Neural cell (in vitro differentiated cells): ENCODE results near the gene PRSS27. TPM values are rescaled to one million over a fixed set of nuclear protein-coding genes. Genes with fewer than 3 reads are reported as not detected.

Source experiments
- H2AFZ ChIP-seq: fragments of 200-600, 300-800 bp; sonication (generic), shearing (Covaris generic); 2 replicates; pipeline ENCODE4 v1.6.0; 2014; ENCODE audit warnings: low read depth, mild to moderate bottlenecking, antibody characterized with exemption, low read length, moderate library complexity
- H3F3A ChIP-seq: fragments of 200-600 bp; shearing (Covaris generic); 2 replicates; pipeline ENCODE4 v1.6.1; 2016; ENCODE audit warnings: mild to moderate bottlenecking, moderate library complexity, mixed read lengths, antibody characterized with exemption, low read length; ENCODE audit not compliant: insufficient read depth, poor library complexity, severe bottlenecking
- H3K27ac ChIP-seq: fragments of 200-600, 300-800 bp; sonication (generic), shearing (Covaris generic); 2 replicates; pipeline ENCODE4 v1.5.1; 2014; ENCODE audit warnings: mild to moderate bottlenecking, low read length, moderate library complexity
- H3K27me3 ChIP-seq: fragments of 300-800, 200-600 bp; sonication (generic), shearing (Covaris generic); 2 replicates; pipeline ENCODE4 v1.6.0; 2014; ENCODE audit warnings: mild to moderate bottlenecking, low read depth, low read length, moderate library complexity; ENCODE audit not compliant: insufficient read depth
- H3K36me3 ChIP-seq: fragments of 300-800, 200-600 bp; sonication (generic), shearing (Covaris generic); 2 replicates; pipeline ENCODE4 v1.5.1; 2014; ENCODE audit warnings: mild to moderate bottlenecking, antibody characterized with exemption, low read length, moderate library complexity; ENCODE audit not compliant: insufficient read depth
- H3K4me2 ChIP-seq: fragments of 300-800, 200-600 bp; sonication (generic), shearing (Covaris generic); 2 replicates; pipeline ENCODE4 v1.6.0; 2014; ENCODE audit warnings: mild to moderate bottlenecking, low read length
- H3K4me3 ChIP-seq: fragments of 300-800, 200-600 bp; sonication (generic), shearing (Covaris generic); 2 replicates; pipeline ENCODE4 v1.5.1; 2014; ENCODE audit warnings: mild to moderate bottlenecking, low read length, moderate library complexity
- H3K79me2 ChIP-seq: fragments of 200-600 bp; shearing (Covaris generic); replicated peaks from 2 replicates; pipeline ENCODE4 v1.6.0; 2014; ENCODE audit warnings: mild to moderate bottlenecking, low read length, moderate library complexity; ENCODE audit not compliant: insufficient read depth
- H3K9ac ChIP-seq: fragments of 300-800, 200-600 bp; sonication (generic), shearing (Covaris generic); 2 replicates; pipeline ENCODE4 v1.6.1; 2016; ENCODE audit warnings: mild to moderate bottlenecking, low read length, mixed read lengths
- H3K9me2 ChIP-seq: fragments of 200-600 bp; shearing (Covaris generic); 2 replicates; pipeline ENCODE4 v1.6.1; 2016; ENCODE audit warnings: mild to moderate bottlenecking, low read length, mixed read lengths; ENCODE audit not compliant: insufficient read depth
- H3K9me3 ChIP-seq: fragments of 200-600, 300-800 bp; sonication (generic), shearing (Covaris generic); 2 replicates; pipeline ENCODE4 v1.6.1; 2016; ENCODE audit warnings: mild to moderate bottlenecking, mixed run types, low read length, moderate library complexity, mixed read lengths
- H4K20me1 ChIP-seq: fragments of 200-600 bp; shearing (Covaris generic); 2 replicates; pipeline ENCODE4 v1.6.1; 2016; ENCODE audit warnings: mild to moderate bottlenecking, mixed run types; ENCODE audit not compliant: insufficient read depth
- EP300 ChIP-seq: fragments of 450-650 bp; conservative IDR thresholded peaks from 2 replicates; pipeline ENCODE4 v1.6.1; 2014; ENCODE audit warnings: antibody characterized with exemption, mild to moderate bottlenecking, moderate library complexity; ENCODE audit not compliant: poor library complexity, severe bottlenecking
- EZH2 ChIP-seq: fragments of 200-600, 300-800 bp; shearing (Covaris generic), sonication (generic); IDR thresholded peaks from 2 replicates; pipeline ENCODE4 v1.6.1; 2014; ENCODE audit warnings: antibody characterized with exemption, low read length, borderline replicate concordance, mild to moderate bottlenecking; ENCODE audit not compliant: insufficient read depth, poor library complexity, severe bottlenecking
- MXI1 ChIP-seq: fragments of 450-650 bp; conservative IDR thresholded peaks from 2 replicates; pipeline ENCODE4 v1.6.1; 2014; ENCODE audit warnings: antibody characterized with exemption, mild to moderate bottlenecking; ENCODE audit not compliant: poor library complexity, severe bottlenecking
- POLR2AphosphoS5 ChIP-seq: IDR thresholded peaks from 2 replicates; pipeline ENCODE4 v1.6.1; 2012
- RAD21 ChIP-seq: fragments of 450-650 bp; conservative IDR thresholded peaks from 2 replicates; pipeline ENCODE4 v1.6.1; 2014; ENCODE audit warnings: antibody characterized with exemption, mild to moderate bottlenecking, moderate library complexity
- SMC3 ChIP-seq: fragments of 450-650 bp; conservative IDR thresholded peaks from 2 replicates; pipeline ENCODE4 v1.6.1; 2014; ENCODE audit warnings: antibody characterized with exemption, mild to moderate bottlenecking, moderate library complexity; ENCODE audit not compliant: poor library complexity
- TAF1 ChIP-seq: IDR thresholded peaks from 2 replicates; pipeline ENCODE4 v1.6.1; 2012; ENCODE audit warnings: low read depth
- polyA plus RNA-seq: library from polyadenylated mRNA; depleted of rRNA; stranded (reverse); fragments of >200 nt; gene quantifications from 2 replicates; pipeline ENCODE4 v1.2.3, GENCODE V29; 2014
- TF ChIP-seq, protein P1 (sequence below): fragments of 450-650 bp; IDR thresholded peaks from 2 replicates; pipeline ENCODE4 v1.5.1; 2014; ENCODE audit warnings: antibody characterized with exemption, mild to moderate bottlenecking, moderate library complexity; ENCODE audit not compliant: poor library complexity, severe bottlenecking
- TF ChIP-seq, protein P2 (sequence below): IDR thresholded peaks from 2 replicates; pipeline ENCODE4 v1.6.1; 2012; ENCODE audit warnings: borderline replicate concordance

Gene PRSS27
- polyA plus RNA-seq, 1 donor from 2014 or later = 5.9 TPM

DNA sequence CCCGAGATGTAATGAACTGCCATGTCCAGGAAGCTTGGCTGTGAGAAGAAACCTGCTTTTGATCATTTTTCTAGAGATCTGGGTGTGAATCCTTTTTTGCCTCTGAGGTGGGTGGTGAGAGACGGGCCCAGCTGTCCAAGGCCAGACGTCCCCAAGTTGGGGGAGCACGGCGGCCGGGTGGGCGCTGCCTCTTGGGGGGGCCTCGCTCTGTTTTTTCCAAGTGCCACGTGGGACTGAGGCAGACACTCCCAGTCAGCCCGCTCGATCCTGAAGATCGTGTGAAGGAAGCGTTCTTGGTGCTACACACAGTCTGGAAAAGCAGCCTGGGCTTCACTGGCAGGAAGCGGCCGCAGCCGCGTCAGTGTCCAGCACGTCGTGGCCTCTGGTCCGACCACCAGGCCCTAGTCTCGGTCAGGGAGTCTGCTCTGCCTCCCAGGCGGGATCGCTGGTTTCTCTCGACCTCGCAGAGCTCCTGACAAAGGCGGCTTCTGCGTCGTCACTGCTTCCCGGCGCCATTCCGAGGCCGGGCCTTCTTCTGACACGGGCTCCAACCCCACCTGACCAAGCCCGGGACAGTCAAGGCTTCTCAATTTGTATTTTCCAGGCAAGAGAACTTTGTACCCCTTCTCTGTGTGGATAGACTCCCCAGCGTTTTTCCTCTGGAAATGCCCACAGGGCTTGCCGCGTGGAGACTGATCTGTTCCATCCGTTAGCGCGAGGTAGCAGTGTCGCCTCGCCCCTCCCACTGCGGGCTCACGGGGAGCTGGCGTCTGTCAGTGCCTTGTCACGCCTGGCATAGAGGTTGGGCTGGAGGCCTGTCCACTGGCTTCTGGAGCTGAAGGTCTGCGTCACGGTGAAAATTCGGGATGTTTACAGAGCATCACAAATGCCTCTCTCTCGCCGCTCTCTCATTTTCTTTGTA is 12.4 kb downstream of the PRSS27 start:
- Histone ChIP-seq H3K27me3 (no peaks in the 10 kb centered on the region), H3K36me3 (no peaks in the 10 kb centered on the region), H2AFZ (no peak overlapping the region), H3K4me3 (no peak overlapping the region), H3K9ac (no peak overlapping the region), H3F3A (no peaks in the 10 kb centered on the region), H3K9me2 (no peaks in the 10 kb centered on the region), H3K79me2 (no peaks in the 10 kb centered on the region), H4K20me1 (no peaks in the 10 kb centered on the region), H3K27ac (no peak overlapping the region), H3K4me2 (no peak overlapping the region), H3K9me3 (no peaks in the 10 kb centered on the region)
- TF ChIP-seq EZH2 = no peak
- no peak for TF ChIP-seq EP300
- TF ChIP-seq RAD21 = no peak
- no peak for TF ChIP-seq TAF1
- TF ChIP-seq, protein P1, sequence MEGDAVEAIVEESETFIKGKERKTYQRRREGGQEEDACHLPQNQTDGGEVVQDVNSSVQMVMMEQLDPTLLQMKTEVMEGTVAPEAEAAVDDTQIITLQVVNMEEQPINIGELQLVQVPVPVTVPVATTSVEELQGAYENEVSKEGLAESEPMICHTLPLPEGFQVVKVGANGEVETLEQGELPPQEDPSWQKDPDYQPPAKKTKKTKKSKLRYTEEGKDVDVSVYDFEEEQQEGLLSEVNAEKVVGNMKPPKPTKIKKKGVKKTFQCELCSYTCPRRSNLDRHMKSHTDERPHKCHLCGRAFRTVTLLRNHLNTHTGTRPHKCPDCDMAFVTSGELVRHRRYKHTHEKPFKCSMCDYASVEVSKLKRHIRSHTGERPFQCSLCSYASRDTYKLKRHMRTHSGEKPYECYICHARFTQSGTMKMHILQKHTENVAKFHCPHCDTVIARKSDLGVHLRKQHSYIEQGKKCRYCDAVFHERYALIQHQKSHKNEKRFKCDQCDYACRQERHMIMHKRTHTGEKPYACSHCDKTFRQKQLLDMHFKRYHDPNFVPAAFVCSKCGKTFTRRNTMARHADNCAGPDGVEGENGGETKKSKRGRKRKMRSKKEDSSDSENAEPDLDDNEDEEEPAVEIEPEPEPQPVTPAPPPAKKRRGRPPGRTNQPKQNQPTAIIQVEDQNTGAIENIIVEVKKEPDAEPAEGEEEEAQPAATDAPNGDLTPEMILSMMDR = no peak
- no peak for TF ChIP-seq POLR2AphosphoS5

DNA sequence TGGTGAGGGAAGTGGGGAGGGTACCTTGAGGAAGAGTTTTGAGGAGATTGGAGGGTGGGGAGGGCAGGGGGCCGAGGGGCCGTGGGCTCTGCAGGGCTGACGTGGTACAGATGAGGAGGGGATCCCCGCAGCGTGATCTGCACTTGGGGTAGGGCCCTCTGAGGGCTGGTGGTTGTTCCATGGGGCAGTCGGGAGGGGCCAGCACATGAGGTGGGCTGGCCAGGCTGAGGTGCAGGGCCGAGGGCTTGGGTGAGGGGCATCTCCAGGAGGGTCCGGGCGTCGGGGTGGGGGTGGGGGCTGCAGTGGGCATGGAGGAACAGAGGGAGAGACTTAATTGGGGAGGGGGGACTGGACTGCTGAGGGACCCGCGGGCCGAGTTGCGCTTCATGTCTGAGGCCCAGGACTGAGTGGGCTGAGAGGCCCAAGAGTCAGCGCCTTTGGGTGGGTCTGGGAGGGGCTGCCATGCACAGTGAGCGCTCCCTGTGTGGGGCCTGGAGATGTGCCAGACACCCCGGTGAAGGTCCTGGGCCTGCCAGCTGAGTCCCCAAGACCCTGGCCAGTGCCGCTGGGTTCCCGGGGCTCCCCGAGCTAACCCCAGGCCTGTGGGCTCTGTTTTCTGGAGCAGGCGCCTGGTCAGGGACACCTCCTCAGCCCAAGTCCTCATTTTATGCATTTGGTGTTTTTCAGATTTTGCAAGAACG is 13.3 kb downstream of the PRSS27 start:
- Histone ChIP-seq H3K36me3 (no peaks in the 10 kb centered on the region), H3K27ac (no peak overlapping the region)

More for the DNA sequence above, 13.3 kb downstream of the PRSS27 start:
- H3K9me2 ChIP-seq = no peaks in the 10 kb centered on the region
- H3K27me3 ChIP-seq = no peaks in the 10 kb centered on the region
- H3K4me3 ChIP-seq = no peak overlapping the region
- TF ChIP-seq, protein P2, sequence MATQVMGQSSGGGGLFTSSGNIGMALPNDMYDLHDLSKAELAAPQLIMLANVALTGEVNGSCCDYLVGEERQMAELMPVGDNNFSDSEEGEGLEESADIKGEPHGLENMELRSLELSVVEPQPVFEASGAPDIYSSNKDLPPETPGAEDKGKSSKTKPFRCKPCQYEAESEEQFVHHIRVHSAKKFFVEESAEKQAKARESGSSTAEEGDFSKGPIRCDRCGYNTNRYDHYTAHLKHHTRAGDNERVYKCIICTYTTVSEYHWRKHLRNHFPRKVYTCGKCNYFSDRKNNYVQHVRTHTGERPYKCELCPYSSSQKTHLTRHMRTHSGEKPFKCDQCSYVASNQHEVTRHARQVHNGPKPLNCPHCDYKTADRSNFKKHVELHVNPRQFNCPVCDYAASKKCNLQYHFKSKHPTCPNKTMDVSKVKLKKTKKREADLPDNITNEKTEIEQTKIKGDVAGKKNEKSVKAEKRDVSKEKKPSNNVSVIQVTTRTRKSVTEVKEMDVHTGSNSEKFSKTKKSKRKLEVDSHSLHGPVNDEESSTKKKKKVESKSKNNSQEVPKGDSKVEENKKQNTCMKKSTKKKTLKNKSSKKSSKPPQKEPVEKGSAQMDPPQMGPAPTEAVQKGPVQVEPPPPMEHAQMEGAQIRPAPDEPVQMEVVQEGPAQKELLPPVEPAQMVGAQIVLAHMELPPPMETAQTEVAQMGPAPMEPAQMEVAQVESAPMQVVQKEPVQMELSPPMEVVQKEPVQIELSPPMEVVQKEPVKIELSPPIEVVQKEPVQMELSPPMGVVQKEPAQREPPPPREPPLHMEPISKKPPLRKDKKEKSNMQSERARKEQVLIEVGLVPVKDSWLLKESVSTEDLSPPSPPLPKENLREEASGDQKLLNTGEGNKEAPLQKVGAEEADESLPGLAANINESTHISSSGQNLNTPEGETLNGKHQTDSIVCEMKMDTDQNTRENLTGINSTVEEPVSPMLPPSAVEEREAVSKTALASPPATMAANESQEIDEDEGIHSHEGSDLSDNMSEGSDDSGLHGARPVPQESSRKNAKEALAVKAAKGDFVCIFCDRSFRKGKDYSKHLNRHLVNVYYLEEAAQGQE = no peak
- TF ChIP-seq MXI1 (no peak), SMC3 (no peak), POLR2AphosphoS5 (no peak), TAF1 (no peak)
- no peaks in the 10 kb centered on the region for H4K20me1 ChIP-seq
- no peaks in the 10 kb centered on the region for H3K9me3 ChIP-seq
- no peak overlapping the region for H2AFZ ChIP-seq
- H3K9ac ChIP-seq = no peak overlapping the region
- no peaks in the 10 kb centered on the region for H3F3A ChIP-seq
- H3K79me2 ChIP-seq = no peaks in the 10 kb centered on the region
- no peak overlapping the region for H3K4me2 ChIP-seq
